H1 (cell line): Measurements from ENCODE around the gene SSTR5.

Source experiments
- ASH2L ChIP-seq: fragments of 200-600, 300-600 bp; sonication (generic); IDR thresholded peaks from one replicate; pipeline ENCODE4 v1.7.1; 2017; ENCODE audit warnings: low read length
- CBX5 ChIP-seq: fragments of 300-800, 300-1000 bp; sonication (generic); IDR thresholded peaks from 2 replicates; pipeline ENCODE4 v1.7.1; 2016; ENCODE audit warnings: antibody characterized with exemption, low read length, low read depth
- CEBPB ChIP-seq: IDR thresholded peaks from 2 replicates; pipeline ENCODE4 v1.6.1; 2012; ENCODE audit warnings: low read depth, low read length
- CHD2 ChIP-seq: IDR thresholded peaks from 2 replicates; pipeline ENCODE4 v1.6.1; 2012; ENCODE audit warnings: low read length, improper control_type of control experiment
- EP300 ChIP-seq, 2 experiments: IDR thresholded peaks; 1 replicate in 1 of 2; 2 replicates in 1 of 2; pipeline ENCODE4 v1.6.1; 2011 to 2012; ENCODE audit warnings: low read depth in 2 of 2, low read length in 2 of 2, mild to moderate bottlenecking in 2 of 2, borderline replicate concordance in 1 of 2, inconsistent platforms in 1 of 2, moderate library complexity in 1 of 2
- TAF1 ChIP-seq: IDR thresholded peaks from 2 replicates; pipeline ENCODE4 v1.6.1; 2011; ENCODE audit warnings: mild to moderate bottlenecking, low read depth, low read length
- TF ChIP-seq, protein P1 (sequence below), 3 experiments: IDR thresholded peaks; 1 replicate in 2 of 3; 2 replicates in 1 of 3; pipeline versions ENCODE4 v1.5.1 to v1.6.1; 2011; ENCODE audit warnings: low read length in 3 of 3, mild to moderate bottlenecking in 3 of 3, inconsistent platforms in 2 of 3, low read depth in 1 of 3, moderate library complexity in 1 of 3; ENCODE audit not compliant: insufficient read depth in 1 of 3; ENCODE audit errors: control extremely low read depth in 1 of 3

- TF ChIP-seq CEBPB = no peak
- TF ChIP-seq CHD2 = no peak
- no peak for TF ChIP-seq EP300 (IDR thresholded peaks at IDR 0.05; ENCODE audit: borderline replicate concordance in 1 of 2, low read depth in 2 of 2, low read length in 2 of 2)
- TF ChIP-seq, protein P1, sequence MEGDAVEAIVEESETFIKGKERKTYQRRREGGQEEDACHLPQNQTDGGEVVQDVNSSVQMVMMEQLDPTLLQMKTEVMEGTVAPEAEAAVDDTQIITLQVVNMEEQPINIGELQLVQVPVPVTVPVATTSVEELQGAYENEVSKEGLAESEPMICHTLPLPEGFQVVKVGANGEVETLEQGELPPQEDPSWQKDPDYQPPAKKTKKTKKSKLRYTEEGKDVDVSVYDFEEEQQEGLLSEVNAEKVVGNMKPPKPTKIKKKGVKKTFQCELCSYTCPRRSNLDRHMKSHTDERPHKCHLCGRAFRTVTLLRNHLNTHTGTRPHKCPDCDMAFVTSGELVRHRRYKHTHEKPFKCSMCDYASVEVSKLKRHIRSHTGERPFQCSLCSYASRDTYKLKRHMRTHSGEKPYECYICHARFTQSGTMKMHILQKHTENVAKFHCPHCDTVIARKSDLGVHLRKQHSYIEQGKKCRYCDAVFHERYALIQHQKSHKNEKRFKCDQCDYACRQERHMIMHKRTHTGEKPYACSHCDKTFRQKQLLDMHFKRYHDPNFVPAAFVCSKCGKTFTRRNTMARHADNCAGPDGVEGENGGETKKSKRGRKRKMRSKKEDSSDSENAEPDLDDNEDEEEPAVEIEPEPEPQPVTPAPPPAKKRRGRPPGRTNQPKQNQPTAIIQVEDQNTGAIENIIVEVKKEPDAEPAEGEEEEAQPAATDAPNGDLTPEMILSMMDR (IDR thresholded peaks at IDR 0.05; ENCODE audit: control extremely low read depth in 1 of 3, insufficient read depth in 1 of 3, low read depth in 1 of 3, low read length in 3 of 3) = no peak
- no peak for TF ChIP-seq TAF1
- no peak for TF ChIP-seq CBX5
- TF ChIP-seq ASH2L = no peak
Measured at GRCh38 chr16:1130382-1130781, 57.8 kb downstream of the SSTR5 start.
